ENCODE data around the gene RIT2. TPM values are rescaled to one million over a fixed set of nuclear protein-coding genes. Genes with fewer than 3 reads are reported as not detected.
A peak's percentile ranks its signal among the peaks of the same experiment; 100 is the strongest.
"Not testable (repeated sequence)": the region's sequence is repeated elsewhere in the genome, so short reads cannot be mapped to it uniquely, and the experiment has no call there.

RIT2 gene
- polyA plus RNA-seq, 1 donor from 2014 or later, result 1.1 TPM

DNA sequence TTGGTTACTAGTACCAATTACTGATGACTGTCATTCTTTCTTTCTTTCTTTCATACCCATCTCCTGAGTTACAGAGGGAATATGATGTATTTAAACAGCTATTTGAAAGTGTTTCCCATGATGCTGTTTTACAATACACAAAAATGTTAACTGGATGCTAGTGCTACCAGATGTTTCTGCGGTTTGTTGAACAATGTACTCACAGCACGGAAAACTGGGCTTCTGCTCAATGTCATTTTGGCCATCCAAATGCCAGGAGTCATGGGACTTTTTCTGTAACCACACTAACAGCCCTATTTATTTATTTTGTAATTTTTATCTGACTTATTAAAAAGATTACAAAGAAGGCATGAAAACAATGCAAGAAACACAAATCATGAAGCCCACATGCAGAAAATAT lies 313.8 kb downstream of the RIT2 start:
- no peaks in the 10 kb centered on the region for H3F3A ChIP-seq (ENCODE audit: insufficient read depth, low read length, poor library complexity, severe bottlenecking)
- no peaks in the 10 kb centered on the region for H3K79me2 ChIP-seq (replicated peaks; ENCODE audit: insufficient read depth, low read length)
- no peak overlapping the region for H3K9ac ChIP-seq (ENCODE audit: low read length)
- no peak overlapping the region for H3K4me3 ChIP-seq (ENCODE audit: low read length)
- no peaks in the 10 kb centered on the region for H3K36me3 ChIP-seq (ENCODE audit: insufficient read depth, low read length)
- no peak overlapping the region for H3K27ac ChIP-seq (ENCODE audit: low read length)
- H3K27me3 ChIP-seq (ENCODE audit: insufficient read depth, low read depth, low read length), result no peaks in the 10 kb centered on the region
- TF ChIP-seq, protein P1, sequence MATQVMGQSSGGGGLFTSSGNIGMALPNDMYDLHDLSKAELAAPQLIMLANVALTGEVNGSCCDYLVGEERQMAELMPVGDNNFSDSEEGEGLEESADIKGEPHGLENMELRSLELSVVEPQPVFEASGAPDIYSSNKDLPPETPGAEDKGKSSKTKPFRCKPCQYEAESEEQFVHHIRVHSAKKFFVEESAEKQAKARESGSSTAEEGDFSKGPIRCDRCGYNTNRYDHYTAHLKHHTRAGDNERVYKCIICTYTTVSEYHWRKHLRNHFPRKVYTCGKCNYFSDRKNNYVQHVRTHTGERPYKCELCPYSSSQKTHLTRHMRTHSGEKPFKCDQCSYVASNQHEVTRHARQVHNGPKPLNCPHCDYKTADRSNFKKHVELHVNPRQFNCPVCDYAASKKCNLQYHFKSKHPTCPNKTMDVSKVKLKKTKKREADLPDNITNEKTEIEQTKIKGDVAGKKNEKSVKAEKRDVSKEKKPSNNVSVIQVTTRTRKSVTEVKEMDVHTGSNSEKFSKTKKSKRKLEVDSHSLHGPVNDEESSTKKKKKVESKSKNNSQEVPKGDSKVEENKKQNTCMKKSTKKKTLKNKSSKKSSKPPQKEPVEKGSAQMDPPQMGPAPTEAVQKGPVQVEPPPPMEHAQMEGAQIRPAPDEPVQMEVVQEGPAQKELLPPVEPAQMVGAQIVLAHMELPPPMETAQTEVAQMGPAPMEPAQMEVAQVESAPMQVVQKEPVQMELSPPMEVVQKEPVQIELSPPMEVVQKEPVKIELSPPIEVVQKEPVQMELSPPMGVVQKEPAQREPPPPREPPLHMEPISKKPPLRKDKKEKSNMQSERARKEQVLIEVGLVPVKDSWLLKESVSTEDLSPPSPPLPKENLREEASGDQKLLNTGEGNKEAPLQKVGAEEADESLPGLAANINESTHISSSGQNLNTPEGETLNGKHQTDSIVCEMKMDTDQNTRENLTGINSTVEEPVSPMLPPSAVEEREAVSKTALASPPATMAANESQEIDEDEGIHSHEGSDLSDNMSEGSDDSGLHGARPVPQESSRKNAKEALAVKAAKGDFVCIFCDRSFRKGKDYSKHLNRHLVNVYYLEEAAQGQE (IDR thresholded peaks at IDR 0.05; ENCODE audit: borderline replicate concordance), result no peak
- TF ChIP-seq EP300 (conservative IDR thresholded peaks at IDR 0.05; ENCODE audit: poor library complexity, severe bottlenecking) (no peak), TAF1 (IDR thresholded peaks at IDR 0.05; ENCODE audit: low read depth) (no peak), RAD21 (conservative IDR thresholded peaks at IDR 0.05) (no peak), POLR2AphosphoS5 (IDR thresholded peaks at IDR 0.05) (no peak), EZH2 (IDR thresholded peaks at IDR 0.05; ENCODE audit: borderline replicate concordance, insufficient read depth, low read length, poor library complexity, severe bottlenecking) (no peak), SMC3 (conservative IDR thresholded peaks at IDR 0.05; ENCODE audit: poor library complexity) (no peak), MXI1 (conservative IDR thresholded peaks at IDR 0.05; ENCODE audit: poor library complexity, severe bottlenecking) (no peak)
- TF ChIP-seq, protein P2, sequence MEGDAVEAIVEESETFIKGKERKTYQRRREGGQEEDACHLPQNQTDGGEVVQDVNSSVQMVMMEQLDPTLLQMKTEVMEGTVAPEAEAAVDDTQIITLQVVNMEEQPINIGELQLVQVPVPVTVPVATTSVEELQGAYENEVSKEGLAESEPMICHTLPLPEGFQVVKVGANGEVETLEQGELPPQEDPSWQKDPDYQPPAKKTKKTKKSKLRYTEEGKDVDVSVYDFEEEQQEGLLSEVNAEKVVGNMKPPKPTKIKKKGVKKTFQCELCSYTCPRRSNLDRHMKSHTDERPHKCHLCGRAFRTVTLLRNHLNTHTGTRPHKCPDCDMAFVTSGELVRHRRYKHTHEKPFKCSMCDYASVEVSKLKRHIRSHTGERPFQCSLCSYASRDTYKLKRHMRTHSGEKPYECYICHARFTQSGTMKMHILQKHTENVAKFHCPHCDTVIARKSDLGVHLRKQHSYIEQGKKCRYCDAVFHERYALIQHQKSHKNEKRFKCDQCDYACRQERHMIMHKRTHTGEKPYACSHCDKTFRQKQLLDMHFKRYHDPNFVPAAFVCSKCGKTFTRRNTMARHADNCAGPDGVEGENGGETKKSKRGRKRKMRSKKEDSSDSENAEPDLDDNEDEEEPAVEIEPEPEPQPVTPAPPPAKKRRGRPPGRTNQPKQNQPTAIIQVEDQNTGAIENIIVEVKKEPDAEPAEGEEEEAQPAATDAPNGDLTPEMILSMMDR (IDR thresholded peaks at IDR 0.05; ENCODE audit: poor library complexity, severe bottlenecking), result no peak
- no peaks in the 10 kb centered on the region for H3K9me2 ChIP-seq (ENCODE audit: insufficient read depth, low read length)
- H4K20me1 ChIP-seq (ENCODE audit: insufficient read depth), result no peaks in the 10 kb centered on the region
- H3K9me3 ChIP-seq (ENCODE audit: low read length), result no peaks in the 10 kb centered on the region
- no peak overlapping the region for H3K4me2 ChIP-seq (ENCODE audit: low read length)
- H2AFZ ChIP-seq (ENCODE audit: low read depth, low read length), result peak overlapping the region; percentile 24

DNA sequence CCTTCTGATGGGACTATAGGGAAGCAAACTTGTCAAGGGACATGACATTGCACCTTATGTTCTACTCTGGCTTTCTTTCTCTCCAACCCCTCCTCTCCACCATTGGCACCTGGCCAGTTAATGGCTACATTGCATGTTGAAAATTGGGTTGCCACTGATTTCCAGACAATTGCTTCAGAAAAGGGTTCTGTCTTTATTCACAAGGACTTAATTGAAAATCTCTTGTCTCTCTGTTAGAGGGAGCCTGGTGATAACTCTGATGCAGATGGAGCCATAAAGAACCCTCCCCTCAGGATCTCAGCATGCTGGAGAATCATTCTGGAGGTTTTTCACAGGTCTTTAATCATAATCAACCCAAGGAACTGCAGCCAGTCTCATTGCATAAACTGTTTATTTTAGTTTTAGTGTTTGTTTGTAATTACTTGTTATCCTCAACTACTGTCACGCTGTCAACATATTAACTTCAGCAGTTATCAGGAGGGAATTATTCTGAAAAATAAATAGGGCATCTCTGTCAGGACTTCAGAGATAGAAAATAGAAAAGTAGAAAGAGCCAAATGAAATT lies 316.8 kb downstream of the RIT2 start:
- Histone ChIP-seq H2AFZ (ENCODE audit: low read depth, low read length) (no peak overlapping the region), H3K4me2 (ENCODE audit: low read length) (no peak overlapping the region)
- TF ChIP-seq MXI1 (conservative IDR thresholded peaks at IDR 0.05; ENCODE audit: poor library complexity, severe bottlenecking), result no peak

DNA sequence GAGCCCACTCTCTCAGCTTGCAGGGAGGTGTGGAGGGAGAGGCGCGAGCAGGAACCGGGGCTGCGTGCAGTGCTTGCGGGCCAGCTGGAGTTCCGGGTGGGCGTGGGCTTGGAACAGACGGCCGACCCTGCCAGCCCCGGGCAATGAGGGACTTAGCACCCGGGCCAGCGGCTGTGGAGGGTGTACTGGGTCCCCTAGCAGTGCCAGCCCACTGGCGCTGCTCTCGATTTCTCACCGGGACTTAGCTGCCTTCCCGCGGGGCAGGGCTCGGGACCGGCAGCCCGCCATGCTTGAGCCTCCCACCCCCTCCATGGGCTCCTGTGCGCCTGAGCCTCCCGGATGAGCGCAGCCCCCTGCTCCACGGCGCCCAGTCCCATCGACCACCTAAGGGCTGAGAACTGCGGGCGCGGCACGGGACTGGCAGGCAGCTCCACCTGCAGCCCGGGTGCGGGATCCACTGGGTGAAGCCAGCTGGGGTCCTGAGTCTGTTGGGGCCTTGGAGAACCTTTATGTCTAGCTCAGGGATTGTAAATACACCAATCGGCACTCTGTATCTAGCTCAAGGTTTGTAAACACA lies 320.2 kb downstream of the RIT2 start:
- H3K4me3 ChIP-seq (ENCODE audit: low read length); H3K27me3 ChIP-seq (ENCODE audit: insufficient read depth, low read depth, low read length); H3K79me2 ChIP-seq (replicated peaks; ENCODE audit: insufficient read depth, low read length); H3K27ac ChIP-seq (ENCODE audit: low read length); H3F3A ChIP-seq (ENCODE audit: insufficient read depth, low read length, poor library complexity, severe bottlenecking); H3K36me3 ChIP-seq (ENCODE audit: insufficient read depth, low read length); H3K4me2 ChIP-seq (ENCODE audit: low read length); H4K20me1 ChIP-seq (ENCODE audit: insufficient read depth); H3K9me2 ChIP-seq (ENCODE audit: insufficient read depth, low read length); H3K9me3 ChIP-seq (ENCODE audit: low read length); H2AFZ ChIP-seq (ENCODE audit: low read depth, low read length); H3K9ac ChIP-seq (ENCODE audit: low read length): not testable (repeated sequence)

More for the DNA sequence above, 316.8 kb downstream of the RIT2 start:
- H4K20me1 ChIP-seq (ENCODE audit: insufficient read depth), result no peaks in the 10 kb centered on the region
- H3K4me3 ChIP-seq (ENCODE audit: low read length), result no peak overlapping the region
- no peaks in the 10 kb centered on the region for H3K36me3 ChIP-seq (ENCODE audit: insufficient read depth, low read length)
- no peak overlapping the region for H3K9ac ChIP-seq (ENCODE audit: low read length)
- H3K79me2 ChIP-seq (replicated peaks; ENCODE audit: insufficient read depth, low read length), result no peaks in the 10 kb centered on the region
- no peaks in the 10 kb centered on the region for H3K9me2 ChIP-seq (ENCODE audit: insufficient read depth, low read length)
- H3K27ac ChIP-seq (ENCODE audit: low read length), result no peak overlapping the region
- H3F3A ChIP-seq (ENCODE audit: insufficient read depth, low read length, poor library complexity, severe bottlenecking), result no peaks in the 10 kb centered on the region
- no peaks in the 10 kb centered on the region for H3K9me3 ChIP-seq (ENCODE audit: low read length)
- no peaks in the 10 kb centered on the region for H3K27me3 ChIP-seq (ENCODE audit: insufficient read depth, low read depth, low read length)
